Activated naive CD8-positive, alpha-beta T cell (primary cell): Measurements from ENCODE around the gene KLHL29.

ENCODE experiments used
- H3K27ac Mint-ChIP-seq: one replicate; pipeline ENCODE4 v1.8.0; 2021; ENCODE audit warnings: mixed read lengths
- H3K27me3 Mint-ChIP-seq: one replicate; pipeline ENCODE4 v1.8.0; 2021; ENCODE audit warnings: mixed read lengths
- H3K36me3 Mint-ChIP-seq: one replicate; pipeline ENCODE4 v1.8.0; 2021; ENCODE audit warnings: mixed read lengths
- H3K4me1 Mint-ChIP-seq: one replicate; pipeline ENCODE4 v1.8.0; 2021; ENCODE audit warnings: low read depth, mixed read lengths
- H3K4me3 Mint-ChIP-seq: one replicate; pipeline ENCODE4 v1.8.0; 2021; ENCODE audit warnings: mild to moderate bottlenecking, mixed read lengths
- H3K9me3 Mint-ChIP-seq: one replicate; pipeline ENCODE4 v1.8.0; 2021; ENCODE audit warnings: low read depth, mixed read lengths

KLHL29 gene

DNA sequence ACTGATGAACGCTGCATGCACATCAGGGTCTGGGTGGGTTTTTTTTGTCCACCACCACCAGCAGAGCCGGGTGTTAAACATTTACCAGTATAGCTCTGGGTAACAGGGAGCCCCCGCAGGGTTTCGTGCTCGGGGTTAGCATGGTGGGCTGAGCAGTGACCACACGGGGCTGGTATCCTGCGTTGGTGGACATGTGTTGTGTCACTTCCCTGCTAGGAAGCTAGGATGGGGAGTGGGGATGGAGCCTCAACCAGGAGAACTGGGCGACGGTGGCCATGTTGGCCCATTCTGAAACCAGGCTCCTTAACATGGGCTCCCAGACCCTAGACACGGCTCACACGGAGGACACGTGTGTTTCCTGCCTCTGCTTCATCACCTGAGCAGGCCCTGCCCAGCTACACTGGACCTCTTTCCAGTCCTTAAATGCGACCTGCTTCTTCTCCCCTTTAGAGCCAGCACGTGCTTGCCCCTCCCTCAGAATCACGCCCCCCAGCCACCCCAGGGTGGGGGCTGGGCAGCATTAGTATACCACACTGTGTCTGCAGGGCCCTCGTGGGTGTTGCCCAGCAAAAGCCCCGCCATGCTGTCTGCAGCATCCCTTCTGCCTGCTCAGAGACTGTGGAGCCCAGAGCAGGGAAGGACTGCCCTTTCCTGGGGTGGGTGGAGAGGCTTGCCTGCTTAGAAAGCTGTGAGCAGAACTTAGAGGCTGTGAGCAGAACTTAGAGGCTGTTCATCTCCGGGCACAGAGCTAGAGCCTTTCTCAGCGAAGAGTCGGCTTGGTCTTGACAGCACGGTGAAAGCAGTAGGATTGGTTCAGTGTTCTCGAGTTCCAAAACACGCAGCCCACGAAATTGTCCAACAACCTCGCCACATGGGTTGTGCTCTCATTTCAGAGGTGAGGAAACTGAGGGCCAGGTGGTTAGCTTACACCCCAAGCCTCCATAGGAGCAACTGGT, 142.1 kb downstream of the KLHL29 start:
- Mint-ChIP-seq H3K4me3 (no peak overlapping the region), H3K27ac (no peak overlapping the region), H3K4me1 (peaks cover 24% of the 10 kb centered on the region), H3K9me3 (no peaks in the 10 kb centered on the region), H3K36me3 (no peaks in the 10 kb centered on the region), H3K27me3 (no peaks in the 10 kb centered on the region)

DNA sequence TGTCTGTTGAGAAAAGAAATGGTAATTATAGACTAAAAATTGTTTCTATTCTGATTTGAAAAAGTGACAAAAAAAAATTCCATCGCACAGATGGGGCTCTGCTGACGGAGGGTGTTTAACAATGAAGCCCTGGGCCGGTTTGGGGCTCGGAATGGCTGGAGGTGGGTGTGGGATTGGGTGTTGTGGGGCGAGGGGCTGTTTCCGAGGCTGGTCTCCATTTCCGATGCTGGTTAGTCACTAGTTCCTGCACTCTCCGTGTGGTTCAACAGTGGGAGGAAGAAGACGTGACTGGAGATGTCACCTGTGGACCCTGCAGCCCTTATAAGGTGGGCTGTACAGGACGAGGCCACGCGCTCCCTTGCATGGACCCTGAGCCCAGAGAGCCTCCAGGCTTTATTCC, 143.2 kb downstream of the KLHL29 start:
- H3K27me3 Mint-ChIP-seq = no peaks in the 10 kb centered on the region
- H3K4me3 Mint-ChIP-seq = no peak overlapping the region
- no peaks in the 10 kb centered on the region for H3K36me3 Mint-ChIP-seq
- no peaks in the 10 kb centered on the region for H3K9me3 Mint-ChIP-seq
- H3K4me1 Mint-ChIP-seq = peaks cover 35% of the 10 kb centered on the region
- no peak overlapping the region for H3K27ac Mint-ChIP-seq

DNA sequence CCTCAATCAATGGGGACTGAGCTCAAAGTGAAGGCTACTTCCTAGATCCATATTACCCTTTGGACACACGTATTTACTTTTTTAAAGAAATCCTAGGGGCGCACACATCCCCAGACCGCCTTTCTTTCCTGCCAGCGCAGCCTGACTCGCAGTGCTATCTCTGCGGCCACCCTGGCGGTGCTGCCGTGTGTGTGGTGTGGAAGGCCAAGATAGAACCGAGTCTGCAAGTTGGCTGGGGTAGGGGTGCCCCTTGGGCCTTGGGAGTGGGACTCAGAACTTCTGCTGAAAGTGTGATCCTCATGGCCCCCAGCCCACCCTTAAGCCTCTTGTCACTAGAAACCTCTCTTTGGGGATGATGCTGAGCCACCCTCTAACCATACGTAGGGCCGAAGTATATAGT, 143.7 kb downstream of the KLHL29 start:
- H3K9me3 Mint-ChIP-seq = no peaks in the 10 kb centered on the region
- no peak overlapping the region for H3K4me3 Mint-ChIP-seq
- H3K27me3 Mint-ChIP-seq = no peaks in the 10 kb centered on the region
- H3K27ac Mint-ChIP-seq = no peak overlapping the region
- no peaks in the 10 kb centered on the region for H3K36me3 Mint-ChIP-seq
- H3K4me1 Mint-ChIP-seq = peaks cover 40% of the 10 kb centered on the region

DNA sequence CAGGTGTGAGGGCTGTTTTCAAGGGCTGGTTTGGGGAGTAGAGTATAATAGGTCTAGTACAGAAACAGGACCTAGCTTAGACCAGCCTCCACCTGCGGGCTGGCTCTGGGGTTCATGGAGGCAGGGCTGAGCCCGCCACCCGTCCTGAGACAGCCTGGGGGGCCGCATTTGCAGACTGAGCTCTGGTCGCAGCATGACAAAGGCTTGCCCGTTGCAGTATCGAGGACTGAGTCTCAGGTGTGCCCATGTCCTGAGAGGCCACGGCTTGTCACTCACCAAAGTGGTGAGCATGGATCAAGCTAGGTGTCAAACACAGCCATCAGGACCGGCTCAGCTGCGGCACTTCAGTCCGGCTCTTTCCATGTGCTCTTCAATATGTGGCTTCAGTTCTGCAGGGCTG, 144.7 kb downstream of the KLHL29 start:
- H3K9me3 Mint-ChIP-seq = no peaks in the 10 kb centered on the region
- no peaks in the 10 kb centered on the region for H3K27me3 Mint-ChIP-seq
- peaks cover 50% of the 10 kb centered on the region for H3K4me1 Mint-ChIP-seq
- H3K27ac Mint-ChIP-seq = no peak overlapping the region
- no peak overlapping the region for H3K4me3 Mint-ChIP-seq
- no peaks in the 10 kb centered on the region for H3K36me3 Mint-ChIP-seq

DNA sequence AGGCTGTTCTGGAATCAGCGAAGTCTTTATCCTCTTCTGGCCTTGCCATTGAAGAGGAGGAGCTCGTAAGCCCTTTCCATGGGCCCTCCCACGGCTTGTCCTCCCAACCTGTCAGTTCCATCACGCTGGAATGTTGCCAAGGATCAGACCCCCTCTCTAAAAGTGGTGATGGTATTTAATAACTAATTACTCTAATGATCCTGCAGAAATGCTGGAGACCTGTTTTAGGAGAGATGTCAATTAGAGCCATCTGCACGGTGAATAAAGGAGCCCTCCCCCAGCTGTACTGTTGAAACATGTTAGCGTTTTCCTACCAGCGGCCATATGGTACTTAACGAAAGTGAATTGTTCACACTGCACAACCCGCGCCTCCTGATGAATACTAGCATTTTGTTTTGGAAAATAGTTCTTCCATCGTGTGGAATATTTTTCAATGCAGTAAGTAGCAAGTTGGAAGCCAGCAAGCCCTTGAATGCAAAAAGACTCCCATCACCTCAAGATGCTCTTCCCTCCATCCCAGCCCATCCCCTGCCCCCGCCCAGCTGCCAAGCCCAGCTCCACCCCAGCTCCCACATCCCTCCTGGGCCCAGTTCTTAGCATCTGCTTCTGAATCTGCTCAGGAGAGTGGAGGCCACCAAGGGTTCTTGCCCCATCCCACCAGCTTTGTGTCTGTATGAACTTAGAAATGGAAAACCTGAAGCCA, 145.4 kb downstream of the KLHL29 start:
- Mint-ChIP-seq H3K9me3 (no peaks in the 10 kb centered on the region), H3K36me3 (no peaks in the 10 kb centered on the region), H3K27ac (no peak overlapping the region), H3K4me1 (peaks cover 52% of the 10 kb centered on the region), H3K4me3 (peak overlapping the region; percentile 9), H3K27me3 (no peaks in the 10 kb centered on the region)

DNA sequence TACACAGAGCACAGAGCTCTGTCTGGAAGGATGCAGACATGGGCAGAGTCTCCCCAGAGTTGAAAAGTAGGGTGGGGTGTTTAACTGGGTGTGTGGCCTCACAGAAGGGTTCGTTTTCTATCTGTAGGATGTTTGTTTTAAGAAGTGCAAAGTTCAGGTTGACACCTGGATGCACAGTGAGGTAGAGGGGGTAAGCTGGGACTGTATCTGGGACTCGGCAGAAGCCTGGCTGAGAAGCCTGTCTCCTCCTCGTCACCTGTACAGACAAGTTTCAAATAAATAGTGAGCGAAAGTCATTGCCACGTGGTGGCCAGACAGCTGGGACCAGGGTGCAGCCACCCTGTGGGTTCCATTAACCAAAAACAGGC, 145.9 kb downstream of the KLHL29 start:
- Mint-ChIP-seq H3K36me3 (no peaks in the 10 kb centered on the region), H3K9me3 (no peaks in the 10 kb centered on the region), H3K4me3 (peak overlapping the region; percentile 9), H3K27ac (no peak overlapping the region), H3K27me3 (no peaks in the 10 kb centered on the region), H3K4me1 (peaks cover 53% of the 10 kb centered on the region)

DNA sequence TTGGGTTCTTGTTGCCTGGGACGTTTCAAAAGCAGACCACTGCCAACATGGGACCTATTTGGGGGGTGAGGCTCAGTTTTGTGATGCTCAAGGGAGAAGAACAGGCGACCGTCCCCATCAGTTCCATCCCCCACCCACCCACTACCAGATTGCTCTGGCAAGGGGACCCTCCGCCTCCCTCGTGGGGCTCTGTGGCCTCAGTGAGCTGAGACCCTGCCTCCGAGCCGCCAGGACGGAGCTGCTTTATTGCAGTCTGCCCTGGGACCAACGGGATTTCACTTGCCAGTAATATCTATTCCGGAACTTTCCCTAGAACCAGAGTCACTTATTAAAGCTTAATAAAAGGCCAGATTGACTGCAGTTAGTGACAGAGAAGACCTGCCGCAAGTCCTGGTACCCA, 146.3 kb downstream of the KLHL29 start:
- H3K4me1 Mint-ChIP-seq = peaks cover 50% of the 10 kb centered on the region
- no peak overlapping the region for H3K27ac Mint-ChIP-seq
- no peaks in the 10 kb centered on the region for H3K27me3 Mint-ChIP-seq
- H3K4me3 Mint-ChIP-seq = no peak overlapping the region
- no peaks in the 10 kb centered on the region for H3K9me3 Mint-ChIP-seq
- no peaks in the 10 kb centered on the region for H3K36me3 Mint-ChIP-seq

DNA sequence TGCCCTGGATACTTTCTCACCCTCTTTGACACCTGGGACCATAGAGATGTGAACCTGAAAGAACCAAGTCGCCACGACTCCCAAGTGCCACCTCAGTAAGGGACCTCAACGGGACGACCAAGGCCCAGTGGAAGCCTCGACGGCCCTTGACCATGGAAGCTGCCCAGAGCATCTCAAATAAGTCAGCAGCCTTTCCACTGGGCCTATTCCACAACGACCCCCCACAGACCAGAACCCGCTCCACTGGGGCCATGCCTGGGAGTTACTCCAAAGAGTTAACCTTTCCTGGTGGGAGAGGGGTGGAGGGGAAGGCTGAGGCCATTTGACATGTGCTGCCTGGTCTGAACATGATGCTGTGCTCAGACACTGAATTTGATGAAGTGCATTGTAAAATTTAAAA, 146.9 kb downstream of the KLHL29 start:
- no peaks in the 10 kb centered on the region for H3K36me3 Mint-ChIP-seq
- H3K27ac Mint-ChIP-seq = peak overlapping the region; percentile 76
- H3K4me1 Mint-ChIP-seq = peaks cover 46% of the 10 kb centered on the region
- no peaks in the 10 kb centered on the region for H3K9me3 Mint-ChIP-seq
- H3K4me3 Mint-ChIP-seq = peak overlapping the region; percentile 83
- no peaks in the 10 kb centered on the region for H3K27me3 Mint-ChIP-seq

DNA sequence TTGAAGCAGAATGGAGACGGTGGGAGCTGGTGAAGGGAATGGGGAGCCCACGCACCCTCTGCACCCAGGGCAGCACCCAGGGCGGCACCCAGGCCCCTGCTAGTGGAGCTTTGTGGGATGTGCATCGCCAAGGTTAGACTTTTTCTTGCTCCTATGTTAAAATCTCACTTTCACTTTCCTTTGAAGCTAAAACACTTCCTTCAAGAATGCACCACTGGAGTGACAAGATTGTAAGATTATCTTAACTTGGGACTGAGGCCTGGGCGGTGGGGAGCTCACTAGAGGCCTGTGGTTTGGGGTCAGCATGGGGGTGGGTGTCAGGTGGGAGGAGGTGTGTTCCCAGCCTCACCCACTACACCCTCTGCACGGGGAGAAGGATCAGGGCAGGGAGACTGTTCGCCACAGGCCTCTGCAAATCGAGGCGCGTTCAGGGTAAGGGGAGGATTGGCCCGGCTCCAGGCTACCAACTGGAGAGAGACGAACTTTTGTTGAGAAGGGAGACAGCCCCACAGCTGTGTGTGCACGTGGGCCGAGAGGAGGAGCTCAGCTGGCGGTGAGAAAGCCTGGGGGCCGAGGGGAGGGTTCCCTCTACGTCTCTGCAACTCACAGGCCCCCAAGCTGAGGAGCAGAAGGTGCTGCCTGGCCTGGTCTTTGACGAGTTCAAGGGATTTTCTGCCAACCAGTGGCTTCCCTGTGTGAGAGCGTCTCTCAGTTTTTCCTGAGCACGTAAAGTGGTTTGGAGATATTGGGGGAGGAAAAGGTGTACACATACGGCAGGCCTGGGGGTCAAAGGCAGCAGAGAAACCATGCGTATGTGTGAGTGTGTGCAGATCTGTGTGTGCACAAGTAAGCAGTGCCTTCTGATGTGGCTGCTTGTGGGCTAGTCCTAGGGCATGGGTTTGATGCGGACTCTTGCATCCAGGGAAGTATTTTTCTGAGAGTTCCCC, 147.7 kb downstream of the KLHL29 start:
- H3K9me3 Mint-ChIP-seq = no peaks in the 10 kb centered on the region
- no peaks in the 10 kb centered on the region for H3K36me3 Mint-ChIP-seq
- peak overlapping the region; percentile 76 for H3K27ac Mint-ChIP-seq
- H3K4me3 Mint-ChIP-seq = peak overlapping the region; percentile 83
- H3K4me1 Mint-ChIP-seq = peaks cover 46% of the 10 kb centered on the region
- no peaks in the 10 kb centered on the region for H3K27me3 Mint-ChIP-seq

DNA sequence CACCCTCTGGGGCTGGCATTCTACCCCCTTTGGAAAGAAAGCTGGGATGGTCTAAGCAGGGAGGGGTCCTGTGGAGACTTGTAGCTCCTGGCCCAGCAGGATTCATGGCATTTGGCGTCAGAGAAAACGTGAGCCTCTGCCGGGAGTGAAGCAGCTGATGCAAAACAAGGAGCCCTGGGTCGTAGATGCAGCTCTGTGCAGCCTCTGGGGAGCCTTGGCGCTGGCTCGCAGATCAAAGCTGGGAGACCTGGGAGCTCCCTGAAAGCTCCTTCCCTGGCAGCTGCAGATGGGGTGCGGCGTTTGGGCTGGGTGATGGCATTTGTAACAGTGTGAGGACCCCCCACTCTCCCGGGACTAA, 148.3 kb downstream of the KLHL29 start:
- H3K9me3 Mint-ChIP-seq = no peaks in the 10 kb centered on the region
- peaks cover 46% of the 10 kb centered on the region for H3K4me1 Mint-ChIP-seq
- peak overlapping the region; percentile 83 for H3K4me3 Mint-ChIP-seq
- H3K27me3 Mint-ChIP-seq = no peaks in the 10 kb centered on the region
- peak overlapping the region; percentile 76 for H3K27ac Mint-ChIP-seq
- H3K36me3 Mint-ChIP-seq = no peaks in the 10 kb centered on the region

DNA sequence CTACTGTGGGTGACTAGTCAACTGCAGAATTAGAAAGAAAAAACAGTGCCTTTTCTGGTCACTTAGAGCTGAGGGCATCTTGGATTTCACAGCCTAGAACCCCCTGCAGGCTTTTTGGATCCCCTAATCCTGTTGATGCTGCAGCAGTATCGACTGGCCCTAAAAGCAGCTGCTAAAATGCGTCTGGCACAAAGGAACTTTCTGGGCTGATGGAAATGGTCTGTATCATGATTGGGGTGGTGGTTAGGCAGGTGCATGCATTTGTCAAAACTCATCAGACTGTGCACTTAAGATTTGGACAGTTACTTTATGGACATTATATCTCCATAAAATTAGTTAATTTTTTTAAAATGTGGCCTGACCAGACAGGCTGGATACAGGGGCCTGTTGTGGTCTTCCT, 149.8 kb downstream of the KLHL29 start:
- H3K27ac Mint-ChIP-seq = no peak overlapping the region
- H3K36me3 Mint-ChIP-seq = peaks cover 3% of the 10 kb centered on the region
- no peak overlapping the region for H3K4me3 Mint-ChIP-seq
- H3K4me1 Mint-ChIP-seq = peaks cover 46% of the 10 kb centered on the region
- H3K27me3 Mint-ChIP-seq = no peaks in the 10 kb centered on the region
- H3K9me3 Mint-ChIP-seq = no peaks in the 10 kb centered on the region

DNA sequence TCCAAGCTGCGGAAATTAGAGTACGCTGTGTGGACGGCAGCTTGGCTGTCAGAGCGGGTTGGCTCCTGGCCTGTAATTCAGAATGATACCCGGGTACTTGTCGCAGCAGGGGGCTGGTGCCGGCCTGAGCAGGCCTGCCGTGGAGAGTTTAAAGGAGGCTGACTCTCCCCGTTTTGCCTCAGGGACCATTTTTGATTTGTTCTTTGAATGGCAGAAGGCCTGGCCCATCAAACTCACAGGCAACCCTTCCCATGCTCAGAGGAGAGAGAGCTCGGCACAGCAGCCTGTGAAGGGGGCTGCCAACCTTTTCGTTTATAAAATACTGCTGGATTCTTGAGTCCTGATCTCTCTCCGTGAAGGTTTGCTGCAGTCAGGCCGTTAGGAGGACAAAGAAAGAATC, 151.3 kb downstream of the KLHL29 start:
- Mint-ChIP-seq H3K4me1 (peaks cover 43% of the 10 kb centered on the region), H3K9me3 (no peaks in the 10 kb centered on the region), H3K27me3 (no peaks in the 10 kb centered on the region), H3K4me3 (no peak overlapping the region), H3K36me3 (peaks cover 6% of the 10 kb centered on the region), H3K27ac (no peak overlapping the region)

DNA sequence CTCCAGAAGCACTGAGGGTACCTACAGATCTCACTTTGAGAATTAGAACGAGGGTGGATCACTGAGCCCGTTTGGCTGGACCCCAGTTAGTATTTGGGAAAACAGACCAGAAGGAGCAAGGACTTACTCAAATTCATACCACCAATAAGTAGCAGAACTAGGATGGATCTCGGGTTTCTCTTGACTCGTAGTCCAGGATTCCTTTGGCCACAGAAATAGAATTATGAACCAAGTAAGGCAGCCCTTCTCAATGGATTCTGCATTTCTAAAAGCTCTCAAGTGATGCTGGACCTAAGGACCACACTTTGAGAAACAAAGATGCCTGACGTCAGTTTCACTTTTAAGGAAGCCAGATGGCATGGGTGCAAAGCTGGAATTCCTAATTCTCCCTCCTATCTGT, 153.0 kb downstream of the KLHL29 start:
- Mint-ChIP-seq H3K4me3 (no peak overlapping the region), H3K4me1 (peaks cover 26% of the 10 kb centered on the region), H3K27me3 (no peaks in the 10 kb centered on the region), H3K9me3 (no peaks in the 10 kb centered on the region), H3K27ac (no peak overlapping the region), H3K36me3 (peaks cover 6% of the 10 kb centered on the region)

DNA sequence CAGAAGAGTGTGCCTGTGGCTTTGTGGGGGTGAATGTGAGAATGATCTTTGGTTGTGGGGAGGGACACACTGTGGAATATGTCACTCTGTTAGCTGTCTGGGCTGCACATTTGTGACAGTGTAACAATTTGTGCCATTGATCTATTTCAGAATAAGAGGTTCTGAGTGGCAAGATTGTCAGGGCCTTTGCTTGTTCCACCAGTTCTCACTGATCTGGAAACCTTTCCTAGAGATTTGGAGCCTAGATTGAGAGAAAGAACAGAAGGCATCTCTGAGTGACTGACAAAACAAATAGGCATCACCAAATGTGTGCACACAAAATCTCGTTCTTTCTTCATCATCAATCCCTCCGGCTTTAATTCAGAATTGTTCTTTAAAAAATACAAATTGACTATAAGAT, 153.6 kb downstream of the KLHL29 start:
- H3K4me3 Mint-ChIP-seq = no peak overlapping the region
- no peaks in the 10 kb centered on the region for H3K27me3 Mint-ChIP-seq
- H3K4me1 Mint-ChIP-seq = peaks cover 20% of the 10 kb centered on the region
- no peaks in the 10 kb centered on the region for H3K9me3 Mint-ChIP-seq
- peaks cover 6% of the 10 kb centered on the region for H3K36me3 Mint-ChIP-seq
- H3K27ac Mint-ChIP-seq = no peak overlapping the region
